PC-9 (cell line): ENCODE data around the gene LOC101059915.
A peak's percentile ranks its signal among the peaks of the same experiment; 100 is the strongest.
"Not testable (repeated sequence)": the region's sequence is repeated elsewhere in the genome, so short reads cannot be mapped to it uniquely, and the experiment has no call there.

ENCODE experiments used
- BruUV-seq: library from RNA; stranded (reverse); fragments of 400-500 nt; replicated peaks from 2 replicates; lab custom pipeline; 2021; lab: Mats Ljungman, UMichigan
- CTCF ChIA-PET: fragments of 300-600 bp; sonication (Branson Sonifier 250); formaldehyde crosslinking; loops from one replicate; lab custom pipeline; 2022; ENCODE audit warnings: antibody characterized with exemption; lab: Charles Lee
- POLR2A ChIA-PET: fragments of 300-600 bp; sonication (Branson Sonifier 250); formaldehyde crosslinking; loops from one replicate; lab custom pipeline; 2022; ENCODE audit warnings: antibody characterized with exemption; ENCODE audit not compliant: unreplicated experiment; lab: Charles Lee
- DNase-seq, 2 experiments: peaks; one replicate each; pipeline versions ENCODE4 v3.0.0 to v3.0.0-alpha.2; 2015 to 2022; ENCODE audit warnings: mixed read lengths in 1 of 2
- H2AFZ ChIP-seq: fragments of 200-600 bp; sonication (generic); 2 replicates; pipeline ENCODE4 v1.8.1; 2017; ENCODE audit warnings: antibody characterized with exemption
- H3F3A ChIP-seq: fragments of 200-600 bp; sonication (generic); 2 replicates; pipeline ENCODE4 v1.8.1; 2017; ENCODE audit warnings: antibody characterized with exemption, mild to moderate bottlenecking, low read depth; ENCODE audit not compliant: insufficient read depth
- H3K27ac ChIP-seq: fragments of 200-600 bp; sonication (generic); 2 replicates; pipeline ENCODE4 v1.6.1; 2016; ENCODE audit warnings: mixed run types
- H3K27me3 ChIP-seq: fragments of 200-600 bp; sonication (generic); 2 replicates; pipeline ENCODE4 v1.6.1; 2016; ENCODE audit warnings: low read depth, mixed run types; ENCODE audit not compliant: insufficient read depth
- H3K36me3 ChIP-seq: fragments of 200-600 bp; sonication (generic); 2 replicates; pipeline ENCODE4 v1.6.1; 2016; ENCODE audit warnings: low read depth, mixed run types
- H3K4me1 ChIP-seq: fragments of 200-600 bp; sonication (generic); replicated peaks from 2 replicates; pipeline ENCODE4 v1.6.1; 2016; ENCODE audit warnings: mixed run types; ENCODE audit not compliant: insufficient read depth
- H3K4me2 ChIP-seq: fragments of 200-600 bp; sonication (generic); 2 replicates; pipeline ENCODE4 v1.6.1; 2017; ENCODE audit warnings: mixed run types
- H3K4me3 ChIP-seq: fragments of 200-600 bp; sonication (generic); 2 replicates; pipeline ENCODE4 v1.6.1; 2016; ENCODE audit warnings: mixed run types
- H3K79me2 ChIP-seq: fragments of 200-600 bp; sonication (generic); 2 replicates; pipeline ENCODE4 v1.6.1; 2017; ENCODE audit warnings: low read depth, mixed run types
- H3K9me2 ChIP-seq: fragments of 200-600 bp; sonication (generic); 2 replicates; pipeline ENCODE4 v1.8.1; 2017; ENCODE audit warnings: mild to moderate bottlenecking; ENCODE audit not compliant: insufficient read depth
- H3K9me3 ChIP-seq: fragments of 200-600 bp; sonication (generic); 2 replicates; pipeline ENCODE4 v1.8.1; 2016; ENCODE audit warnings: low read depth; ENCODE audit not compliant: insufficient read depth
- H4K20me1 ChIP-seq: fragments of 200-600 bp; sonication (generic); 2 replicates; pipeline ENCODE4 v1.8.1; 2017; ENCODE audit not compliant: insufficient read depth
- EZH2 ChIP-seq: fragments of 200-600 bp; sonication (generic); IDR thresholded peaks from 2 replicates; pipeline ENCODE4 v1.8.0; 2017; ENCODE audit warnings: antibody characterized with exemption, low read depth
- intact Hi-C: fragments of 100-400 bp; cut with micrococcal nuclease; formaldehyde crosslinking; loops from one replicate; pipeline ENCODE4 v1.10.0; 2022; ENCODE audit not compliant: unreplicated experiment
- TF ChIP-seq, protein P1 (sequence below): fragments of 200-600 bp; sonication (generic); conservative IDR thresholded peaks from 2 replicates; pipeline ENCODE4 v1.6.1; 2017; ENCODE audit warnings: mixed run types, antibody characterized with exemption, mild to moderate bottlenecking, moderate library complexity

LOC101059915 gene

DNA sequence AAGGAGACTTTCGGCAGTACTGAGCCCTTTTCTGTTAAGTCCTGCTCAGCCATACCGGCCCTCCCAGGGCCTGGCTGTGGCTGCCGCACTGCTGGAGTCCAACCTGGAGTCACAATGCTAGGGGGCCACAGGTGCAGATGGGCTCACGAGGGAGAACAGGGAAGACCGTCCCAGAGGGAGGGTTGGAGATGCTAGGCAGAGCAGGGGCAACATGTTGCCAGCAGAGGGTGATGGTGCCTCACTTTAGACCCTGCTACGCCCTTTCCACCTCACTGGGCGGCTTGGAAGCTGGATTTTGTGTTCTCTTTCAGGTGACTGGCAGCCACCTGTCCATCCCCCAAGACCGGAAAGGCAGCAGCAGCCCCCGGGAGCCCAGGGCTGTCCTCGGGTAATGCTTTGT is 2.6 kb downstream of the LOC101059915 start:
- DNase-seq, H3K4me3 ChIP-seq, H3K9me2 ChIP-seq, H3F3A ChIP-seq, POLR2A ChIA-PET, H3K36me3 ChIP-seq, BruUV-seq, H3K27ac ChIP-seq, CTCF ChIA-PET, H3K4me1 ChIP-seq, H3K4me2 ChIP-seq, H4K20me1 ChIP-seq, H2AFZ ChIP-seq, H3K9me3 ChIP-seq, intact Hi-C loops, H3K79me2 ChIP-seq: not testable (repeated sequence)
- TF ChIP-seq, protein P1, sequence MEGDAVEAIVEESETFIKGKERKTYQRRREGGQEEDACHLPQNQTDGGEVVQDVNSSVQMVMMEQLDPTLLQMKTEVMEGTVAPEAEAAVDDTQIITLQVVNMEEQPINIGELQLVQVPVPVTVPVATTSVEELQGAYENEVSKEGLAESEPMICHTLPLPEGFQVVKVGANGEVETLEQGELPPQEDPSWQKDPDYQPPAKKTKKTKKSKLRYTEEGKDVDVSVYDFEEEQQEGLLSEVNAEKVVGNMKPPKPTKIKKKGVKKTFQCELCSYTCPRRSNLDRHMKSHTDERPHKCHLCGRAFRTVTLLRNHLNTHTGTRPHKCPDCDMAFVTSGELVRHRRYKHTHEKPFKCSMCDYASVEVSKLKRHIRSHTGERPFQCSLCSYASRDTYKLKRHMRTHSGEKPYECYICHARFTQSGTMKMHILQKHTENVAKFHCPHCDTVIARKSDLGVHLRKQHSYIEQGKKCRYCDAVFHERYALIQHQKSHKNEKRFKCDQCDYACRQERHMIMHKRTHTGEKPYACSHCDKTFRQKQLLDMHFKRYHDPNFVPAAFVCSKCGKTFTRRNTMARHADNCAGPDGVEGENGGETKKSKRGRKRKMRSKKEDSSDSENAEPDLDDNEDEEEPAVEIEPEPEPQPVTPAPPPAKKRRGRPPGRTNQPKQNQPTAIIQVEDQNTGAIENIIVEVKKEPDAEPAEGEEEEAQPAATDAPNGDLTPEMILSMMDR: peak; percentile 50
- H3K27me3 ChIP-seq: peaks cover 39% of the 10 kb centered on the region

- H3K27ac ChIP-seq: no peak overlapping the region
- H3K4me3 ChIP-seq: no peak overlapping the region
- H3K9me3 ChIP-seq: no peaks in the 10 kb centered on the region
- no peak overlapping the region for H2AFZ ChIP-seq
- no TSS peak for BruUV-seq
- TF ChIP-seq, protein P1: no peak
- no peak for TF ChIP-seq EZH2
- H4K20me1 ChIP-seq: no peaks in the 10 kb centered on the region
- H3K9me2 ChIP-seq: no peaks in the 10 kb centered on the region
- H3K4me1 ChIP-seq: no peaks in the 10 kb centered on the region
- H3K27me3 ChIP-seq: peaks cover 39% of the 10 kb centered on the region
- no peaks in the 10 kb centered on the region for H3K79me2 ChIP-seq
- H3K4me2 ChIP-seq: no peak overlapping the region
- DNase-seq: no peak
- CTCF ChIA-PET: no interaction called here
- no peaks in the 10 kb centered on the region for H3F3A ChIP-seq
- no peaks in the 10 kb centered on the region for H3K36me3 ChIP-seq
- POLR2A ChIA-PET: no interaction called here
- intact Hi-C loops: no loop called here
These were observed 3.9 kb downstream of the LOC101059915 start for GRCh38 chrX:71671043-71671780.

DNA sequence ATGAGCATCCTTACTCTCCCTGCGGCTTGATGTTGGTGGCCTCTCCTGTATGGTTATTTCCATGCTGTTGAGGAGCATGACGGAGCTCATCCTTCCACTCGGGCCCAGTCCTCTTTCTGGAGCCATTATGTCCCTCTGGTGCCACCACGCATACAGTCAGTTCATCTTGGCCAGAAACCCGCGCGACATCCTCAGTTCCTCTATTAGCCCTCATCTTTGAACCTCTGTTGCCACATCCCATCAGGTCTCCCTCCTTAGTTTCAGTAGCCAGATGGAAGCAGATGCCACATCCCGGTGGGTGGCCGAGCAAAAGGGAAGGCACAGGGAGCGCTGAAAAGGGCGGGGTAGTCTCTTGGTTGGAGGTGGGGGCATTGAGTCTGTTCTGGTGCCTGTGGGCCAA is 4.6 kb downstream of the LOC101059915 start:
- Histone ChIP-seq H3K9me2 (no peaks in the 10 kb centered on the region), H3K9me3 (no peaks in the 10 kb centered on the region), H3K4me1 (no peaks in the 10 kb centered on the region), H3F3A (no peaks in the 10 kb centered on the region), H2AFZ (no peak overlapping the region), H3K79me2 (no peaks in the 10 kb centered on the region), H3K27me3 (peaks cover 39% of the 10 kb centered on the region), H3K4me2 (no peak overlapping the region), H3K36me3 (no peaks in the 10 kb centered on the region), H3K27ac (no peak overlapping the region), H3K4me3 (no peak overlapping the region), H4K20me1 (no peaks in the 10 kb centered on the region)
- DNase-seq: no peak
- BruUV-seq: no TSS peak
- TF ChIP-seq EZH2: no peak
- TF ChIP-seq, protein P1: no peak
- ChIA-PET POLR2A (no interaction called here), CTCF (no interaction called here)
- intact Hi-C loops: no loop called here

DNA sequence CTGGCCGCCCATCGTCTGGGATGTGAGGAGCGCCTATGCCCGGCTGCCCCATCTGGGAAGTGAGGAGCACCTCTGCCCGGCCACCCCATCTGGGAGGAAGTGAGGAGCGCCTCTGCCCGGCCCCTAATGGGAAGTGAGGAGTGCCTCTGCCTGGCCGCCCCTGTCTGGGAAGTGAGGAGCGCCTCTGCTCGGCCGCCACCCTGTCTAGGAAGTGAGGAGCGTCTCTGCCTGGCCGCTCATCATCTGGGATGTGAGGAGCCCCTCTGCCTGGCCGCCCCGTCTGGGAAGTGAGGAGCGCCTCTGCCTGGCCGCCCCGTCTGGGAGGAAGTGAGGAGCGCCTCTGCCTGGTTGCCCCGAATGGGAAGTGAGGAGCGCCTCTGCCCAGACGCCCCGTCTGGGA is 8.3 kb downstream of the LOC101059915 start:
- not testable (repeated sequence) for H3K36me3 ChIP-seq, DNase-seq

GRCh38 chrX:71676068-71676795 is 8.9 kb downstream of the LOC101059915 start:
- H3K9me3 ChIP-seq, DNase-seq, BruUV-seq, H2AFZ ChIP-seq, H3K36me3 ChIP-seq, H3F3A ChIP-seq, H3K4me2 ChIP-seq, H3K9me2 ChIP-seq, H3K27ac ChIP-seq, CTCF ChIA-PET, H3K4me1 ChIP-seq, H3K79me2 ChIP-seq, POLR2A ChIA-PET, H3K4me3 ChIP-seq, H4K20me1 ChIP-seq, intact Hi-C loops: not testable (repeated sequence)
- H3K27me3 ChIP-seq: peaks cover 28% of the 10 kb centered on the region

More for the DNA sequence above, 8.3 kb downstream of the LOC101059915 start:
- H4K20me1 ChIP-seq, CTCF ChIA-PET, H3F3A ChIP-seq, BruUV-seq, POLR2A ChIA-PET, H3K27ac ChIP-seq, H3K9me3 ChIP-seq, intact Hi-C loops, H3K4me1 ChIP-seq, H2AFZ ChIP-seq, H3K4me3 ChIP-seq, H3K4me2 ChIP-seq, H3K79me2 ChIP-seq, H3K9me2 ChIP-seq: not testable (repeated sequence)
- H3K27me3 ChIP-seq: peaks cover 34% of the 10 kb centered on the region
